ENCODE data around the gene FUZ. TPM values are rescaled to one million over a fixed set of nuclear protein-coding genes. Genes with fewer than 3 reads are reported as not detected.

The FUZ gene
- total and polyA plus RNA-seq, 2 donors (not counting 1 experiment from before 2014, with no cell fraction given): 8.4 to 34.3 TPM

DNA sequence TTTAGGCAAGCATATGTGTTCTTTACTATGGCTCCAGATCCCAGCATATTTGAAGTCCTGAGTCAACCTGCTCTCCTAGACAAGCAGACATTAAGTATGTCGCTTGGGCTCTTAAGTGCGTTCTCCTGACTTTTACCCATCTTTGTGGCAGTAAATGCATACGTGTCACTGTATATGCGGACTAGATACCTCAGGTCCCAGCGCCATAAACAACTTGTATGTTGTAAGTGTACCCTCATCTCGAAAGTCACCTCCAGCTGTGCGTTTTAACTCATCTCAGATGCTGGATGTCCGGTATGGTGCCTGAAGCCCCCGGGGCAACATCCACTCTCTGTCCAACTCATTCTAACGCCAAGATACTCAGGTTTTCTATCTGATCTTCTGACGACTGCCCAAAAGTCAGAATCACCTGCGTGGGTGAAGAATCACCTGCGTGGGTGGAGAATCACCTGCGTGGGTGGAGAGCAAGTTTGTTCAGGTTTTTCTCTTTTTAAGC is 39.6 kb upstream of the FUZ start:
- Histone ChIP-seq H3K9ac (ENCODE audit: insufficient read depth, low read length) (no peak overlapping the region), H3K4me3 (replicated peaks in 1 of 4; ENCODE audit: control extremely low read depth in 1 of 4, insufficient read depth in 1 of 4, low read depth in 3 of 4, low read length in 4 of 4) (peak overlapping the region; percentile 60 to 94 (median 74)), H3K36me3 (ENCODE audit: control insufficient read depth, insufficient read depth, low read length) (peaks cover 15% of the 10 kb centered on the region), H3K4me2 (ENCODE audit: extremely low read depth, insufficient read depth, low read length) (peak overlapping the region; percentile 100), H2AFZ (ENCODE audit: low read length) (no peak overlapping the region), H4K20me1 (ENCODE audit: control insufficient read depth, extremely low read depth, insufficient read depth, low read length) (peaks cover 2% of the 10 kb centered on the region), H3K4me1 (ENCODE audit: control insufficient read depth, extremely low read depth, insufficient read depth, low read length) (peaks cover 10% of the 10 kb centered on the region), H3K27ac (ENCODE audit: insufficient read depth, low read length) (no peak overlapping the region), H3K27me3 (ENCODE audit: control insufficient read depth, insufficient read depth, low read length) (no peaks in the 10 kb centered on the region), H3K79me2 (ENCODE audit: control insufficient read depth, insufficient read depth, low read length) (peaks cover 25% of the 10 kb centered on the region), H3K9me3 (ENCODE audit: control insufficient read depth, insufficient read depth, low read depth, low read length) (no peaks in the 10 kb centered on the region)
- TF ChIP-seq EZH2 (IDR thresholded peaks at IDR 0.05; ENCODE audit: low read length, missing control alignments): no peak
- TF ChIP-seq, protein P1, sequence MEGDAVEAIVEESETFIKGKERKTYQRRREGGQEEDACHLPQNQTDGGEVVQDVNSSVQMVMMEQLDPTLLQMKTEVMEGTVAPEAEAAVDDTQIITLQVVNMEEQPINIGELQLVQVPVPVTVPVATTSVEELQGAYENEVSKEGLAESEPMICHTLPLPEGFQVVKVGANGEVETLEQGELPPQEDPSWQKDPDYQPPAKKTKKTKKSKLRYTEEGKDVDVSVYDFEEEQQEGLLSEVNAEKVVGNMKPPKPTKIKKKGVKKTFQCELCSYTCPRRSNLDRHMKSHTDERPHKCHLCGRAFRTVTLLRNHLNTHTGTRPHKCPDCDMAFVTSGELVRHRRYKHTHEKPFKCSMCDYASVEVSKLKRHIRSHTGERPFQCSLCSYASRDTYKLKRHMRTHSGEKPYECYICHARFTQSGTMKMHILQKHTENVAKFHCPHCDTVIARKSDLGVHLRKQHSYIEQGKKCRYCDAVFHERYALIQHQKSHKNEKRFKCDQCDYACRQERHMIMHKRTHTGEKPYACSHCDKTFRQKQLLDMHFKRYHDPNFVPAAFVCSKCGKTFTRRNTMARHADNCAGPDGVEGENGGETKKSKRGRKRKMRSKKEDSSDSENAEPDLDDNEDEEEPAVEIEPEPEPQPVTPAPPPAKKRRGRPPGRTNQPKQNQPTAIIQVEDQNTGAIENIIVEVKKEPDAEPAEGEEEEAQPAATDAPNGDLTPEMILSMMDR (conservative IDR thresholded peaks at IDR 0.05 in 1 of 2, IDR thresholded peaks at IDR 0.05 in 1 of 2; ENCODE audit: low read depth in 1 of 2, low read length in 2 of 2): no peak
- no peak for DNase-seq (ENCODE audit: low read depth in 2 of 2)

DNA sequence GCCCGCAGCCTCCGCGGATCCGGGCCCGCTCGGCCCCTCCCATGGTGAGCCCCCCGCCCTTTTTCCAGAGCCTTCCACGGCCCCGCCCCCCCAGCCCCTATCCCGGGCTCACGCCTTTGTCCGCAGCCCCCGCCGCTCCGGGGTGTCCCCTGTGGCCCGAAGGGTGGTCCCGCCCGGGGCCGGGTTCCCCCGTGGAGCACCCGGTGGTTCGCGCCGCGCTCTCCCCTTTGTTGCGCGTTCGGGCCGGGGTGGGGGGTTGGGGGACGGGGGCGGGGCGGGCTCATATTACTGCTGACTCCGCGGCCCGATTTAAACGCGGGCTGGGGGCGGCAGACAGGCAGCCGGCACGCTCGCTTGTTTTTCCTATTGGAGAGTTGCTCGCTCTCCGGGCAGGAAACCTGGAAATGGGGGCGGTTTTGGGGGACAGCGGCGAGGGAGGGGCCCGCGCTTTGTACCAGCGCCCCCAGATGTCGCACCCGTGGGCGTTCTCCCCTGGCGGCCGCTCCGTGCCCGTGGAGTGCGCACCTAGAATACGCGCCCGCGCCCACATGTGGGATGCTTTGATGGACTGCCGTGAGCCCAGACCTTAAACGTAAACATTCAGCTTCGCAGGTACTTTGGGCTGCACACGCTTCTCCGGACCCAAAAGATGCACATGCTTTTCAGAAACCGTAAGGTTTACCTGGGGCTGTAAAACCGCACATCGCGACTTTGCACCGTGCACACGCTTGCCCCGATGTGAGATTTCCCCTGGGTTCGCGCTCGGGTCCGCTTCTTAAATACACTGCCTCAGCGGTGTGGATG is 38.6 kb upstream of the FUZ start:
- Histone ChIP-seq H2AFZ (ENCODE audit: low read length) (no peak overlapping the region), H3K36me3 (ENCODE audit: control insufficient read depth, insufficient read depth, low read length) (peaks cover 9% of the 10 kb centered on the region), H3K27me3 (ENCODE audit: control insufficient read depth, insufficient read depth, low read length) (no peaks in the 10 kb centered on the region), H3K9ac (ENCODE audit: insufficient read depth, low read length) (peak overlapping the region; percentile 94), H4K20me1 (ENCODE audit: control insufficient read depth, extremely low read depth, insufficient read depth, low read length) (peaks cover 2% of the 10 kb centered on the region), H3K79me2 (ENCODE audit: control insufficient read depth, insufficient read depth, low read length) (peaks cover 25% of the 10 kb centered on the region), H3K27ac (ENCODE audit: insufficient read depth, low read length) (no peak overlapping the region), H3K4me1 (ENCODE audit: control insufficient read depth, extremely low read depth, insufficient read depth, low read length) (peaks cover 10% of the 10 kb centered on the region), H3K4me3 (replicated peaks in 1 of 4; ENCODE audit: control extremely low read depth in 1 of 4, insufficient read depth in 1 of 4, low read depth in 3 of 4, low read length in 4 of 4) (peak overlapping the region; percentile 60 to 94 (median 74)), H3K4me2 (ENCODE audit: extremely low read depth, insufficient read depth, low read length) (peak overlapping the region; percentile 100), H3K9me3 (ENCODE audit: control insufficient read depth, insufficient read depth, low read depth, low read length) (no peaks in the 10 kb centered on the region)
- no peak for TF ChIP-seq EZH2 (IDR thresholded peaks at IDR 0.05; ENCODE audit: low read length, missing control alignments)
- peak in 1 of 2 donors; percentile 55 for DNase-seq (ENCODE audit: low read depth in 2 of 2)

DNA sequence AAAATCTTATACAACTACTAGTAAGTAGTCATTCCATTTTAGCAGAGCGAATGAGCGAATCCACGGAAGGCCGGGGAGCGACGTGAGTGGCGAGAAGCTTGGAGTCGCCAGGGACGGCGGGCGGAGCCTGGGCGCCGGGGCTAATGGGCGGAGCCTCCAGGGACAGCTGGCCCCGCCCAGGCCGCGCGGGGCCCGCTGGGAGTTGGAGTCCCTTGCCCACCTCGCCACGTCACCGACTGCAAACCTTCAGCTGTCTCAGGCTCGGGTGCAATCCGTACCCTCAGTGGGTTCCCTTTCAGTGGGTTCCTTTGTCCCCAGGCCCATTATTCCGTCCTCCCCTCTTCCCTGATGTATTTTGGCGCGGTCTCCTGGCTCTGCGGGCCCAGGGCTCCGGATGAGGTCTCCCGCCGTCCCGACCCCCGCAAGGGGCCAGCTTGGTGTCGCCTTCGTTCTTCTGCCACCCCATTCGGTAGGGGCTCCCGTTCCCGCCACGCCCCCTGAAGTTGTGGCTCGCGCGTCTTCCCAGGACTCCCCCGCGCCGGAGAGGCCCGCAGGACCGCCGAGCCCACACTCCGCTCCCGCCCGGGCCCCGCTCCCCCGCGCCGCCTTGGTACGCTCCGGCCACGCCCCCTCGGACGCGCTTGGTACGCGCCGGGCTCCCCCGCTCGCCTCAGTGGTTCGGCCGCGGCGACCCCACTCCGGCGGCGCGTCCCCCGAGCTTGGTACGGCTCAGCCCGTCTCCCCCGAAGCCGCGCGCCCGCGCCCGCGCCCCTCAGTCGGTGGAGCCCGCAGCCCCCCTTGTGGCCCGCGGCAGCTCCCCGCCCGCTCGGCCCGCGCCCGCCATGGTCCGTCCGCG is 37.6 kb upstream of the FUZ start, which contains the start of gene PTOV1:
Gene PTOV1 (plus strand): TSS at position 673 of the 856 bp plus-strand sequence.
- Histone ChIP-seq H4K20me1 (ENCODE audit: control insufficient read depth, extremely low read depth, insufficient read depth, low read length) (peaks cover 2% of the 10 kb centered on the region), H3K9me3 (ENCODE audit: control insufficient read depth, insufficient read depth, low read depth, low read length) (no peaks in the 10 kb centered on the region), H2AFZ (ENCODE audit: low read length) (peak within 1 kb of the TSS; percentile 9), H3K79me2 (ENCODE audit: control insufficient read depth, insufficient read depth, low read length) (peaks cover 25% of the 10 kb centered on the region), H3K9ac (ENCODE audit: insufficient read depth, low read length) (peak within 1 kb of the TSS; percentile 94), H3K4me2 (ENCODE audit: extremely low read depth, insufficient read depth, low read length) (peak within 1 kb of the TSS; percentile 100), H3K27me3 (ENCODE audit: control insufficient read depth, insufficient read depth, low read length) (no peaks in the 10 kb centered on the region), H3K4me3 (replicated peaks in 1 of 4; ENCODE audit: control extremely low read depth in 1 of 4, insufficient read depth in 1 of 4, low read depth in 3 of 4, low read length in 4 of 4) (peak within 1 kb of the TSS; percentile 64 to 94 (median 74)), H3K27ac (ENCODE audit: insufficient read depth, low read length) (peak within 1 kb of the TSS; percentile 95), H3K4me1 (ENCODE audit: control insufficient read depth, extremely low read depth, insufficient read depth, low read length) (peaks cover 10% of the 10 kb centered on the region), H3K36me3 (ENCODE audit: control insufficient read depth, insufficient read depth, low read length) (peaks cover 7% of the 10 kb centered on the region)
- peak; percentile 86 to 92 for DNase-seq (ENCODE audit: low read depth in 2 of 2)
- TF ChIP-seq EZH2 (IDR thresholded peaks at IDR 0.05; ENCODE audit: low read length, missing control alignments): no peak
- TF ChIP-seq, protein P1 (conservative IDR thresholded peaks at IDR 0.05 in 1 of 2, IDR thresholded peaks at IDR 0.05 in 1 of 2; ENCODE audit: low read depth in 1 of 2, low read length in 2 of 2): no peak
